Activated CD4-positive, alpha-beta T cell treated with anti-CD3 and anti-CD28 coated beads for 4 hours (primary cell): ENCODE results near the gene SLC6A19.

Source experiments
- DNase-seq, 2 donors: peaks; one replicate each; pipeline ENCODE4 v3.0.0-alpha.2; 2020

SLC6A19 gene

GRCh38 chr5:1167361-1167727 lies 34.1 kb upstream of the SLC6A19 start:
- DNase-seq: no peak

GRCh38 chr5:1167728-1168709 lies 33.4 kb upstream of the SLC6A19 start:
- peak; percentile 67 to 73 for DNase-seq

- no peak for DNase-seq
Measured at GRCh38 chr5:1168796-1169195, 32.6 kb upstream of the SLC6A19 start.

DNA sequence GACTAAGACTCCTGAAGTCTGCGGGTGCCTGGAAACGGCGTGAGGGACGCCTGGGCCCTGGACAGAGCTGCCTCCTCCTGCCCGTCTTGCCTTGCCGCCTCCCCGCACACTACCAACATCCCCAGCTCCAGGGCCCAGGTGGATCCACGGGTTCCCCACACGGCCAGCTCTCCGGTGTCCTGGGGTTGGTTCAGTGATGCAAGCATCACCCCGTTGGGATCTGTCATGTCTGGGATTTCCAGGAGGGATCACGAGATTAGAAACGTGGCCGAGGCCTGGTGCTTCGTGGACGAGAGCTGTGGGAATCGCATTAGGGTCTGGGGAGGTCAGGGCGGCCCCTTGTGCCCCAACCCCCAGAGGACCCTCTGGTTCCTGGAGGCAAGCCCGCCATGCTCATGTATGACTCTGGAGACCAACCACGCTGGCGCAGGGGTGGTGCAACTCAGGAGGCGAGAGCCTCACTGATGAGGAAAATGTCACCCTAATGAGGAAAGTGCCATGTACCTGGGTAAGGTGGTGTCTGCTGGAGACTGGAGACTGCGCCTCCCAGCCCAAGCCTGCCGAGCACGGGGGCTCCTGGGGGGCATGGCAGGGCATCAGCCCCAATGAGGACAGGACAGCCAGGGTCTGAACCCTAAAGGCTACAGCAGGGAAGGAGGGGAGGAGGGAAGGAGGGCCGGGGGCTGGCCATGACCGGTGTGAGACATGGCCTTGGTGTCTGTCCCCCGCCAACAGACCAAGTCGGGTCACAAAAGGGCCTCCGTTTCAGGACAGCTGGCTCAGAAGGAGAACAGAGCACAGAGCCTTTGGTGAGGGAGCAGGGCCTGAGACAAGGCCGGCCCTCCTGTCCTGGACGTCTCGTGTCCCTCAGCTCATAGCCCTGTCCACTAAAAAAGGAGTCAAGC lies 31.9 kb upstream of the SLC6A19 start:
- no peak for DNase-seq

- no peak for DNase-seq
Measured at GRCh38 chr5:1171340-1171941, 30.0 kb upstream of the SLC6A19 start.

- DNase-seq: no peak
Measured at GRCh38 chr5:1172007-1172581, 29.3 kb upstream of the SLC6A19 start.

- DNase-seq: no peak
Measured at GRCh38 chr5:1172670-1173404, 28.6 kb upstream of the SLC6A19 start.

DNA sequence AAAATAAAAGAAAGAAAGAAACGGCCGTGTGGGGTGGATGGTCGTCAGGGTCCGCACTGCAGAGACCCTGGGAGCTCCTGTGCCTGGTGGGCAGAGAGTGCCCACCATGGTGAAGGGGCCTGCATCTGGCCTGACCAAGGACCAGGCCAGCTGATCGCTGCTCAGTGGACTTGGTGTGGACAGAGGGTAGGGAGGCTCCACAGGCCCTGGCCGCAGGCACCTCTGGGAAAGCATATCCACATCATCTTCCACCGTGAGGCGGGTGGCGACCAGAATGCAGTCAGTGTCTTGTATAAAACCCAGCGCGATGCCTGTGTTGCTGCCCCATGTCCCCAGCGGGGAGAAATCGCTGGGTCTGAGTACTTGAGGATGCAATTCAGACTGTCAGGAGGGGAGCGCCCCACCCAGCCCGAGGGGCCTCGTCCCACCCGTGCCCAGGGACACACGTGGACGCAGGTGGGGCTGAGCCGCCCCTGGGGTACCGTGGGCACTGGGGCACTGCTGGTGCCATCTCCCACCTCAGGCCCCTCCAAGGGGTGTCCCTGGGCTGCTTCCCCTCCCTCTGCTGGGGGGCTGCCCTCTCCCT lies 27.8 kb upstream of the SLC6A19 start:
- DNase-seq: no peak

GRCh38 chr5:1174122-1174936 lies 27.1 kb upstream of the SLC6A19 start:
- peak; percentile 15 to 39 for DNase-seq

- DNase-seq: no peak
Measured at GRCh38 chr5:1175015-1175414, 26.4 kb upstream of the SLC6A19 start.

DNA sequence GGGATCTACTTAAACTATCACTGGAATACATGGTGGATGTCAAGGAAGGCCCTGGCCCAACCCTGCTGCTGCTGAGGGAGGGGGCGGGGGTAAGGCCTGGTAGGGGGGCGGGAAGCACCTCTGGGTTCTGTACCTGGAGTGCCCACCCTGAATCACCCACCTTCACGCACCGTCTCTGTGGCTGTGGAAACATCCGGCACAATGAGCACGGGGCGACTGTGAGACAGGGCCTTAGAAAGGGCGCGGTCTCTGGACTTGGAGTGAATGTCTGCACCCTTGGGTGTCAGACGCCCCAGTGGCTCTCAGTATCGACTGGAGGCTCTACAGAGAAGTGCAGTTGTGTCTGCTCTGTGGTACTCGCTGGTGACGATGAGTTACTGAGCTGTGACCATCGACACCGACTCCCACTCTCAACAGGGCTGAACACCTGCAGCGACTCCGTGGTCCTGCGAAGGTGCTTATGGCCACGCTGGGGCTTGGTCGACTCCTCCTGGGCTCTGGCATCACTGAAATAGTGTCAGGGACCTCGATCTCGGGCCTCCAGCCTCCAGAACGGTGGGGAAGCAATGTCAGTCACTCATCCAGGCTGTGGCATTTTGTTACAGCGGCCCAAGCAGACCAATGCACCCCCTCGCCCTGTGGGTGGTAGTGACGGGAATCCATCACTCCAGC lies 25.5 kb upstream of the SLC6A19 start:
- DNase-seq: no peak

DNA sequence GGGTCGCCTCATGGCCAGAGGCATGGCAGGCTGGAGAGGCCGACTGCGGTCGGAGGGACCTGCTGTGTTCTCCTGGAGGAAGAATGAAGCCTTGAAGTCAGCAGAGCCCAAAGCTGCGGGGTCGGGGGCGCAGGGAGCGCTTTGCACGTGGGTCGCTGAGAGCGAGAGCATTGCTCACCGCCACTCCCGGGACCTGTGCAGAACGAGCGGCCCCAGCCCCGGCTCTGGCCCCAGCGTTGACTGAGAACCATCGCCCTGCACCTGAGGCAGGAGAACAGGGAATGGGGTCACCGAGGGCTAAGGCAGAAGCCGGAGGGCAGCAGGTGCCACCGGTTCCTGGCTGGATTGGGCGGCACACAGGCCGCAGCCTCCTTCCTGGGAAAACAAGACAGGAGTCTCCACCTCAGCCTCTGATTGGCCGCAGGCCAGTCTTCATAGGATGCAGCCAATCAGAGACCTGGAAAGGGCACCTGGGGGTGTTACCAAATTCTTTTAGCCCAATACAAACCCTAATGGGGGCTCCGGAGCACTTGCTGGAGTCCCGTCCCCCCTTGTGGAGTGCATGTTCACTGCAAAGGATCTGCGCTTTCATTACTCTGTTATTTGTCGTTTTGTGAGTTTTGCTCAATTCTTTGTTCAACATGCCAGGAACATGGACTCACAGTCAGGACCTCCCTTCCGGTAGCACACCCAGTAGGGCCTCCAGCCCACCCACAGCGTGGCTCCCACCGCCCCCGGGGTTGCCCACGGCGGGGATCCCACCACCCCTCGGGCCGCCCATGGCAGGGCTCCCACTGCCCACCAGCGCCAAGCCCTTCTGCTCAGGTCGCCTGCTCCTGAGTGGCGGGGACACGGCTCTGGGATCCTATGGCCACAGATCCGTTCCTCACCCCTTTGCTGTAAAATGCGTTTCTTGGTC lies 24.7 kb upstream of the SLC6A19 start:
- no peak for DNase-seq

GRCh38 chr5:1177826-1178528 lies 23.4 kb upstream of the SLC6A19 start:
- DNase-seq: no peak

- DNase-seq: no peak
Measured at GRCh38 chr5:1178529-1179382, 22.6 kb upstream of the SLC6A19 start.

- DNase-seq: no peak
Measured at GRCh38 chr5:1179383-1179715, 22.0 kb upstream of the SLC6A19 start.

DNA sequence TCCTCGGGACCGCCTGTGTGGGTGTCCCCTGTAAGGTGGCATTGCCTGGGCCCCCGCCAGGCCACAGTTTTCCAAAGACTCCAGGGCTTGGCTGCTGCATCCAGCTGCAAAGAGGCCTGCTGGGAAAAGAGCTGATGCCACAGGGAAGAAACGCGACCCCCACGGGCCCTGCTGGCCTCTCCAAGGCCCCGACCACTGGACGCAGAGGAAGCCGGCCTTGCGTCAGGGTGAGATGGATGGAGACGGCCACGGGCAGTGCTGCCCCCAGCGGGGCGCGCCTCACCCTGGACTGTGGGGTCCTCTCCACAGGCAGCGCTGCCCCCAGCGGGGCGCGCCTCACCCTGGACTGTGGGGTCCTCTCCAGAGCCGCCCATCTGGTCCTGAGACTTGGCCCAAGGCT lies 21.3 kb upstream of the SLC6A19 start:
- no peak for DNase-seq

DNA sequence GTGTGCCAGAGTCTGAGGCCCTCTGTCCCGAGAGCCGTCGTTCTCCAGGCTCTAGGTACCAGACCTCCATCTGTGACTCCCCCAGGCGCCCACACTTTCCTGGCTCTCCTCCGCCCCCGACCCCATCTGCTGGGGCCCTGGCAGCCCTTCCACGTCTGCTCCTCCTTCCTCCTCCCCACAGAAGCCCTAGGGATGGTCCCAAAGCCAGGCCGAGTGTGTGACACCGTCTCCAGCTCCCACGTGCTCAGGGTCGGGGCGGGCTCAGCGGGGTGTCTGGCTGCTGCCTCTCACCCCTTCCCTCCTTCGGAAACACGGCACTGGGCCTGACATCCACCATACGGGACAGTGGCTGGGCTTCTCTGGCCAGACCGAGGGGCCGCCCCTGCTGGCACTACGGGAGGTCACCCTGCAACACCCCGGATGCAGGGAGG lies 20.5 kb upstream of the SLC6A19 start:
- DNase-seq: no peak
